ENCODE results near the gene EXOC3L4. TPM values are rescaled to one million over a fixed set of nuclear protein-coding genes. Genes with fewer than 3 reads are reported as not detected.

EXOC3L4 gene
- total and polyA plus RNA-seq, 2 of the 8 experiments (the other 6 are each of a cell fraction or from before 2014, with no cell fraction given): 0.45 to 0.57 TPM

- peak overlapping the region; percentile 94 for H3K4ac ChIP-seq (replicated peaks; ENCODE audit: insufficient read length, low read depth, low read length)
- POLR2A ChIA-PET (ENCODE audit: partially characterized antibody): interaction anchor here (0.6 to 1.7 kb wide), 6 partner anchors 7 to 223 kb away, joined by 3 to 9 read pairs (median 4); partner anchors contain the start of gene EIF5
- DNase-seq (ENCODE audit: low read depth in 1 of 2, low spot score in 2 of 2): no peak
Measured at GRCh38 chr14:103110681-103111231, 16.2 kb downstream of the EXOC3L4 start.

More at GRCh38 chr14:103110681-103111231, 16.2 kb downstream of the EXOC3L4 start:
- Histone ChIP-seq H4K20me1 (replicated peaks in 1 of 2; ENCODE audit: control insufficient read depth in 1 of 2, insufficient read depth in 2 of 2, low read length in 2 of 2) (no peaks in the 10 kb centered on the region), H3K14ac (ENCODE audit: insufficient read length) (no peak overlapping the region), H3K27ac (ENCODE audit: low read depth, low read length) (no peak overlapping the region), H3K27me3 (replicated peaks in 1 of 4; ENCODE audit: control insufficient read depth in 3 of 4, extremely low read depth in 1 of 4, insufficient read depth in 3 of 4, low read length in 3 of 4) (peaks cover 0 to 4% (median 0%) of the 10 kb centered on the region in 4 experiments; a peak in 3 of 7 replicates), H3K9ac (replicated peaks in 1 of 4; ENCODE audit: extremely low read depth in 1 of 4, low read depth in 3 of 4, low read length in 3 of 4) (no peak overlapping the region), H3K4me2 (ENCODE audit: insufficient read depth in 1 of 2, low read depth in 2 of 2, low read length in 2 of 2) (peak overlapping the region; percentile 53 to 64; a peak in 3 of 4 replicates), H3K4me1 (replicated peaks in 1 of 4; ENCODE audit: control insufficient read depth in 3 of 4, insufficient read depth in 4 of 4, low read length in 3 of 4) (peaks cover 12 to 44% (median 36%) of the 10 kb centered on the region in 4 experiments), H4K5ac (ENCODE audit: insufficient read length, low read depth, low read length) (no peak overlapping the region), H2BK20ac (ENCODE audit: low read length) (peak overlapping the region; percentile 97; the same call in 1 of the 2 replicates), H3K23me2 (ENCODE audit: low read depth, low read length) (no peaks in the 10 kb centered on the region; the same call in 1 of the 2 replicates), H2BK5ac (ENCODE audit: low read depth, low read length) (peak overlapping the region; percentile 83; the same call in 1 of the 2 replicates), H3K36me3 (ENCODE audit: control insufficient read depth in 2 of 4, insufficient read depth in 4 of 4, low read length in 3 of 4) (no peaks in the 10 kb centered on the region), H3K56ac (replicated peaks; ENCODE audit: insufficient read length, low read depth, low read length) (no peak overlapping the region), H4K8ac (ENCODE audit: extremely low read depth, insufficient read depth, low read length) (no peak overlapping the region; the same call in 1 of the 2 replicates), H2BK120ac (replicated peaks; ENCODE audit: low read depth, low read length) (peak overlapping the region; percentile 84), H2AK5ac (ENCODE audit: low read depth, low read length) (peak overlapping the region; percentile 70; the same call in 1 of the 2 replicates), H3K79me1 (ENCODE audit: low read depth, low read length) (no peaks in the 10 kb centered on the region), H2AFZ (ENCODE audit: low read length) (no peak overlapping the region), H3K23ac (ENCODE audit: insufficient read length) (no peak overlapping the region), H2BK15ac (ENCODE audit: low read length) (peak overlapping the region; percentile 92; the same call in 1 of the 2 replicates), H3K4me3 (ENCODE audit: extremely low read depth in 1 of 4, insufficient read depth in 2 of 4, low read depth in 3 of 4, low read length in 4 of 4) (peak overlapping the region in 2 of 4 experiments; percentile 5 to 45; a peak in 4 of 8 replicates), H3K79me2 (ENCODE audit: control insufficient read depth in 1 of 2, insufficient read depth in 2 of 2, low read length in 2 of 2) (no peaks in the 10 kb centered on the region), H3K9me3 (ENCODE audit: insufficient read depth in 2 of 2, low read depth in 1 of 2, low read length in 1 of 2) (no peaks in the 10 kb centered on the region), H3K18ac (ENCODE audit: extremely low read depth, low read length) (peak overlapping the region; percentile 81), H2BK12ac (ENCODE audit: low read depth, low read length) (peak overlapping the region; percentile 87; the same call in 1 of the 2 replicates), H4K91ac (replicated peaks; ENCODE audit: insufficient read length, low read length) (peak overlapping the region; percentile 98)
- WGBS, 2 experiments (ENCODE audit: extremely low coverage in 1 of 2, insufficient coverage in 1 of 2, insufficient read length in 1 of 2, insufficient replicate concordance in 2 of 2, low coverage in 1 of 2, low lambda C conversion rate in 2 of 2, missing lambda C conversion rate in 1 of 2): 34% methylated on average over 14 of the region's 14 CpGs; no CpG with 5 or more reads in 1 of the 2 experiments
- no peak for FAIRE-seq
- CTCF ChIA-PET (ENCODE audit: partially characterized antibody): interaction anchor here (0.7 to 1.7 kb wide), 15 partner anchors 8 to 182 kb away, joined by 3 to 6 read pairs (median 3); no protein-coding TSS in a partner anchor
- no peak for TF ChIP-seq SP4 (IDR thresholded peaks at IDR 0.05; ENCODE audit: low read length)
- TF ChIP-seq E2F6 (IDR thresholded peaks at IDR 0.05): peak; percentile 79; the same call in 1 of the 2 replicates
- TF ChIP-seq SIN3A (conservative IDR thresholded peaks at IDR 0.05 in 1 of 2, IDR thresholded peaks at IDR 0.05 in 1 of 2; ENCODE audit: low read depth in 1 of 2, low read length in 2 of 2): 0 out of 4 replicates have a peak, but pooled peaks of 1 of the 2 experiments have one; percentile 35
- TF ChIP-seq MAX (IDR thresholded peaks at IDR 0.05): peak; percentile 37; the same call in 1 of the 2 replicates

Data from H1 (cell line).